AG04449 (cell line): ENCODE data around the gene ABHD8.

Experiments
- CTCF ChIA-PET: fragments of 350-600 bp; formaldehyde crosslinking; extraction: SDS; loops from one replicate; lab custom pipeline; 2021; ENCODE audit warnings: antibody characterized with exemption; lab: Yijun Ruan, JAX
- POLR2A ChIA-PET: fragments of 400-600, 350-600 bp; formaldehyde crosslinking; extraction: SDS; loops from one replicate; lab custom pipeline; 2020; ENCODE audit warnings: antibody characterized with exemption, inconsistent platforms; lab: Yijun Ruan, JAX
- DNase-seq: peaks from one replicate; pipeline ENCODE4 v3.0.0-alpha.2; 2010; ENCODE audit warnings: low read depth, low spot score
- H3K4me3 ChIP-seq: 2 replicates; pipeline ENCODE4 v1.5.1; 2011; ENCODE audit warnings: low read depth, mild to moderate bottlenecking, control low read depth, low read length
- TF ChIP-seq, protein P1 (sequence below): IDR thresholded peaks from one replicate; pipeline ENCODE4 v1.5.1; 2011; ENCODE audit warnings: mild to moderate bottlenecking, moderate library complexity, low read length, control low read depth, inconsistent platforms; ENCODE audit not compliant: insufficient read depth; ENCODE audit errors: missing control alignments

Gene ABHD8

DNA sequence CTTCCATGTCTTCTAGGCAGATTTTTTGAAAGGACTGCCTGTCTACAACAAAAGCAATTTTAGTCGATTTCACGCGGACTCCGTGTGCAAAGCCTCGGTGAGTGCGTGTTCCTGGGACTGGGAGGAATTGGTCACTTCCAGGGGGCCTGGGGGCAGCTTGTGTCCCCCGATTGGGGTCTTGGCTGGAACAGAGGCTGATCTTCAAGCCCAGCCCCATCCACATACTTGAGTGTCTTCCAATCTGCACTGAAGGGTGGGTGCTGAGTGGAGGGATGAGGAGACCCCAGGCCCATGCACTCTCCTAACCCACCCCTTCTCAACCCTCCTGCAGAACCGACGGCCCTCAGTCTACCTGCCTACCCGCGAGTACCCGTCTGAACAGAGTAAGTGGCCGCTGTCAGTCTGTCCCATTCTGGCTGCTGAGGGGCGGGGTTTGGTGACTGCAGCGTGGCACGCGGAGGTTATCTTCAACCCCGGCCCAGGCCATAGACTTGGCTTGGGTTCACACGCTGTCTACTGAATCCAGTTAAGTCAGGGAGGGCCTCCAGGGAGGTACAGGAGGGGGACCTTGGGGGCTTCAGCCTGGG lies 10.9 kb upstream of the ABHD8 start:
- no peak for DNase-seq
- CTCF ChIA-PET = no interaction called here
- TF ChIP-seq, protein P1, sequence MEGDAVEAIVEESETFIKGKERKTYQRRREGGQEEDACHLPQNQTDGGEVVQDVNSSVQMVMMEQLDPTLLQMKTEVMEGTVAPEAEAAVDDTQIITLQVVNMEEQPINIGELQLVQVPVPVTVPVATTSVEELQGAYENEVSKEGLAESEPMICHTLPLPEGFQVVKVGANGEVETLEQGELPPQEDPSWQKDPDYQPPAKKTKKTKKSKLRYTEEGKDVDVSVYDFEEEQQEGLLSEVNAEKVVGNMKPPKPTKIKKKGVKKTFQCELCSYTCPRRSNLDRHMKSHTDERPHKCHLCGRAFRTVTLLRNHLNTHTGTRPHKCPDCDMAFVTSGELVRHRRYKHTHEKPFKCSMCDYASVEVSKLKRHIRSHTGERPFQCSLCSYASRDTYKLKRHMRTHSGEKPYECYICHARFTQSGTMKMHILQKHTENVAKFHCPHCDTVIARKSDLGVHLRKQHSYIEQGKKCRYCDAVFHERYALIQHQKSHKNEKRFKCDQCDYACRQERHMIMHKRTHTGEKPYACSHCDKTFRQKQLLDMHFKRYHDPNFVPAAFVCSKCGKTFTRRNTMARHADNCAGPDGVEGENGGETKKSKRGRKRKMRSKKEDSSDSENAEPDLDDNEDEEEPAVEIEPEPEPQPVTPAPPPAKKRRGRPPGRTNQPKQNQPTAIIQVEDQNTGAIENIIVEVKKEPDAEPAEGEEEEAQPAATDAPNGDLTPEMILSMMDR = no peak
- H3K4me3 ChIP-seq = no peak overlapping the region
- POLR2A ChIA-PET = no interaction called here

DNA sequence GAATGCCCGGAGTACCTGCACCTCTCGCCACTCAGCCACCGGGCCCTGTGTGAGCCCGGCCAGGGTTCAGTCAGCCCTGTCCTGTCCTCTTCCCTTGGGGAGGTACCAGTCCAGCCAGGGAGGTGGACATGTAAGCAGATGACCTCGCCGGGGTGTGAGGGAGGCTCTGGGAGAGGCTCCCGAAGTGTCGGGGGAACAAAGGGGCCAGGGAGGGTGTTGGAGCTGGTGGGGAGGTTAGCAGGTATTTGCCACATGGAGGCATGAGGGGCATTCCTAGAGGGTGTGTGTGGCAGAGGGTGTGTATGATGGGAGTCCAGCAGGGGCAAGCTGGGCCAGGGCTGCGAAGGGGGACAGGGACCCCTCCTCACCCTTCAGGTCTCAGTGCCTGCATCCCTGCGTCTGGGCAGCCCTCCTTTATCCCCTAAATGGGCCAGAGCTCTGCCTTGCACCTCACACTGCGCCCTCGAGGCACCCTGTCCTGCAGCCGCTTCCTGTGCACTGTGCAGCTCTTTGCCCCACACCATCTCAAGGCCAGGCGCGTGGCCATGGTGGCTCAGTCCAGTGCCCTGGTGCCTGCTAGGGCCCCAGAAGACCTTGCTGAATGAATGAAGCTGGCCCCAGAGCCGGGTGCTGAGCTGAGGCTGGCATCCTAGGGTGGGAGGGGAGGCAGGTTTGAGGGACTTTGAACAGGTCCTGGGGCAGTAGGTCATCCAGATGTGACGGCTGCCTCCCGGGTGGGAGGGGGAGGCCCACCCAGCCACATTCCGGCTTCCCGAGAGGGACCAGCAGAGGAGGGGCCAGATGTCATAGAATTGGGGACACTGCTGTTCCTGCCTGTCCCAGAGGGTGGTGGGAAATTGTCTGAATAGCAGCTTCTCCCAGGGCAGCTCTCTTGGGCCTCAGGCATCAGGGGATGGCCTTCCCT lies 9.2 kb upstream of the ABHD8 start:
- DNase-seq = no peak
- POLR2A ChIA-PET = interaction anchor here (1.4 to 1.7 kb wide), 2 partner anchors 9 to 14 kb away, joined by 3 to 5 read pairs; no protein-coding TSS in a partner anchor
- H3K4me3 ChIP-seq = peak overlapping the region; percentile 8; the same call in 1 of the 2 replicates
- CTCF ChIA-PET = interaction anchor here (0.9 to 1.2 kb wide), 3 partner anchors 9 to 153 kb away, joined by 4 read pairs; partner anchors contain the start of gene ABHD8
- TF ChIP-seq, protein P1 = no peak

DNA sequence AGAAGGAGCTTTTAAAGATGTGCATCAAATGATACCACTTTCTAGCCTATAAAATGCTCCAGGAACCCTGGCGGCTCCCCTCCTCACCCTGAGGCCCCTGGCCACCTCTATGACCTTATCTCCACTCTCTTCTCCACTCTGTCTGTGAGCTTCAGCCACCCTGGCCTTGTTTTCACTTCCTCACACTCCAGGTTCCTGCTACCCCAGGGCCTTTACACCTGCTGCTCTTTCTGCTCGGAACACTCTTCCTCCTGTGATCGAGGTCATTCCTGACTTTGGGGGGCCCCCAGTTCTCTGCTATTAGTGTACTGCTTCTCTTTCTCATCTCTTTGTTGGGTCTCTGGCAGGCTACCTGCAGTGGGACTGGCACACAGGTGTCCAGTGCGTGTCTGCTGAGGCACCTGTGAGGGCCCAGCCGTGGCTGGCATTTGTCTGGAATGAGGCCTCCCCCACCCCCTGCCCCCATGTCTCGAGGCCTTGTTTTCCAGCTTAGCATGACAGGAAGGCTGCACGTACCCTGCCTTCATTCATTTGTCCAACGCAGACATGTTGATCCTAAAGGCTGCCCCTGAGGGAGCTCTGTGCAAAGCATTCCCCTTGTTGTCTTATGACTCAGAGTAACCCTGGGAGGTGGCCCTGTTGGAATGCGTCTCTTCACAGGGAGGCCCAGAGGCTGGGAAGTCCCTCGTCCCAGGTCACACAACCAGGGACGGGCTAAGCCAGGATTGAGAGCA lies 8.4 kb upstream of the ABHD8 start:
- TF ChIP-seq, protein P1 = no peak
- ChIA-PET POLR2A (interaction anchor here (1.4 to 1.7 kb wide), 2 partner anchors 10 to 15 kb away, joined by 3 to 5 read pairs; no protein-coding TSS in a partner anchor), CTCF (interaction anchor here (4.1 kb wide), 1 partner anchor 18 kb away, joined by 18 read pairs; no protein-coding TSS in a partner anchor)
- H3K4me3 ChIP-seq = peak overlapping the region; percentile 8; the same call in 1 of the 2 replicates
- no peak for DNase-seq

DNA sequence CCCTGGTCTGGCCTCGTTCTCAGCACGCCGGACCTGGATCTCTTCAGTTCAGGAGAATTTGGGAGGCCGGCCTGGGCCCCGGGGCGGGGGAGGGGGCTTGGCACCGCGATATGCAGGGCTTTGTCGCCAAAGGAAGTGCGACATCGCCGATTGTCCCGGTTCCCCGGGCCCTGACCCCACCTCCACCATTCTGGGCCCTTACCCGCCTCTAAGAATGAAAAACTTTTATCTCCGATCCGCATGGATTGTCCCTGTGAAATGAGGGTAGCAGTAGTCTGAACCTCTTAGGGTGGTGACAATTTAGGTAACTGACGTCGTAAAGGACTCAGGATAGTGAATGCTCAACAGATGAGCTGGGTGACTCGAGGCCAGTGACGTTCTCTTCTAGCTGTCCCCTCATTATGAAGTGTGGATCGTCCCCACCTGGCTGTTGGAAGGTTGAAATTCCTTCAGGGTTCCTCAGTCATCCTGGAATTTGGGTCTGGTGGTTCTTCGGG lies 6.8 kb upstream of the ABHD8 start:
- no peak for DNase-seq
- ChIA-PET POLR2A (no interaction called here), CTCF (interaction anchor here (1.2 to 4.1 kb wide), 3 partner anchors 17 to 82 kb away, joined by 3 to 18 read pairs (median 3); no protein-coding TSS in a partner anchor)
- TF ChIP-seq, protein P1 = no peak
- peak overlapping the region; percentile 95 for H3K4me3 ChIP-seq

DNA sequence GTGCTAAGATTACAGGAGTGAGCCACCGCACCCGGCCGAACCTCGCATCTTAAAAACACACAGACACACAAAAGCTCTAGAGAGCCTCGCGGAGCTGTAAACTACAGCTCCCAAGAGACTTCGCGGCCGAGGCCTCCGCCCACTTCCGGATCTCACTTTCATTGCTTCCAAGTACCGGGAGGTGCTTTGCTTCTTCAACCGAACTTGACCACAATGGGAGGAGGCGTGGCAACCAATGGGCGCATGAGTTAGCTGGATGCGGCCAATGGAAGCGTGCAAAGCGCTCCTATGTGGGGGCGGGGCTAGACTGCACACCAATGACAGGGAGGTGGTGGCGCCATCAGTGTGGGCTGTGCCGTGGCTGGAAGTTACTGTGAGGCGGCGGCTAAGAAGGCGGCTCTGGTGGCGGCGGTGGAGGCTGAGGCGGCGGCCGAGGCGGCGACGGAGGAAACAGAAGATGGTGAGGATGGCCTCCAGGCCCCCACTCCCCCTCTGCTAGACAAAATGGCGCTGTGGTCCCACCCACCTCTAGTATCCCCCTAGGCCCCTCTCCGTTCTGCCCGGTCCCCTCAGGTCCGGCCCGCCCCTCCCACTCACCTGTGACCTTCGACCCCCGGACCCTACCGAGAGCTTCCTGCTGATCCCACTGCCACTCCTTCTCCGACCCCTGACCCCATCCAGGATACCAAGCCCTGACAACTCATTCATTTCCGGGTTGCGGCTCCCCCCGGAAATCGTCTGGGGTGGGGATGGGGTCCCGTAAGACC lies 6.2 kb upstream of the ABHD8 start, which contains the start of gene DDA1:
Gene DDA1, plus strand, starts transcription at position 366 of the 767 bp plus-strand sequence. Its CDS starts 92 bp downstream, at position 458.
- TF ChIP-seq, protein P1 = no peak
- DNase-seq = peak; percentile 98
- CTCF ChIA-PET = interaction anchor here (1.2 to 4.1 kb wide), 6 partner anchors 16 to 257 kb away, joined by 3 to 18 read pairs (median 3); partner anchors contain the start of gene ANO8

More for the DNA sequence above, 6.2 kb upstream of the ABHD8 start, which contains the start of gene DDA1:
- POLR2A ChIA-PET = interaction anchor here (0.5 to 0.9 kb wide), 4 partner anchors 12 to 81 kb away, joined by 3 to 6 read pairs (median 4); partner anchors contain the start of gene ANO8
- peak within 1 kb of the TSS; percentile 95 for H3K4me3 ChIP-seq
